Measurements from ENCODE around the gene C16orf95. TPM values are rescaled to one million over a fixed set of nuclear protein-coding genes. Genes with fewer than 3 reads are reported as not detected.

The C16orf95 gene
- total and polyA plus RNA-seq, 4 donors: 2.0 to 6.2 (median 4.6) TPM

DNA sequence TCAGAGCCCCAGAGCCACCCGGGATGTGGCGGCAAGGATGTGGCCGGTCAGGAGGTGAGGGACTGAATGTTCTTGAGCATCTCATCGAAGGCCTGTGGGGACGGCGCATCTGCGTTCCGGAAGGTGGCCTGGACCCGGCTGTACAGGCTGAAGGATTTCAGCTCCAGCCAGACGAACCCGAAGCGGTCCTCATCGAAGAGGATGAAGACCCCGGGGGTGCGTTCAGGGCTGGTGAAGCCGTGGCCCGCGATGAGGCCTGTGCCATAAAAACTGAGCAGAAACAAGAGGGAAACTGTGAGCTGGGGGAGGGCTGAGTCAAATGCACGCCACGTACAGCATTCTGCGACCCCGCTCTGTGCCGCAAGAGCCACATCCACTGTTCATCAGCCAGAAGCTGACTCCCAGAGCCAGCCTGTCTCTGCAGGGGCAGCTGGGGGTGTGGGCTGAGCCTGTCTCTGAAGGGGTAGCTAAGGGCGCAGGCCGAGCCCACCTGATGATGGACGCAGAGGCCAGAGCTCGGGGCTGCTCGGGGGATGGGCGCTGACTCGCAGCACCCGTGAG lies 14.1 kb upstream of the C16orf95 start:
- H3K36me3 ChIP-seq (ENCODE audit: control insufficient read depth in 4 of 4, insufficient read depth in 3 of 4, low read depth in 1 of 4, low read length in 3 of 4): peaks cover 19 to 75% (median 29%) of the 10 kb centered on the region in 4 donors
- H3K4me1 ChIP-seq (ENCODE audit: control insufficient read depth in 4 of 4, insufficient read depth in 4 of 4, low read length in 3 of 4): peaks cover 0 to under 1% (median 0%) of the 10 kb centered on the region in 4 donors
- no peak for TF ChIP-seq EGR1 (IDR thresholded peaks at IDR 0.05; ENCODE audit: low read depth in 2 of 2)
- no peak for TF ChIP-seq HNF4A (conservative IDR thresholded peaks at IDR 0.05)
- TF ChIP-seq, protein P1, sequence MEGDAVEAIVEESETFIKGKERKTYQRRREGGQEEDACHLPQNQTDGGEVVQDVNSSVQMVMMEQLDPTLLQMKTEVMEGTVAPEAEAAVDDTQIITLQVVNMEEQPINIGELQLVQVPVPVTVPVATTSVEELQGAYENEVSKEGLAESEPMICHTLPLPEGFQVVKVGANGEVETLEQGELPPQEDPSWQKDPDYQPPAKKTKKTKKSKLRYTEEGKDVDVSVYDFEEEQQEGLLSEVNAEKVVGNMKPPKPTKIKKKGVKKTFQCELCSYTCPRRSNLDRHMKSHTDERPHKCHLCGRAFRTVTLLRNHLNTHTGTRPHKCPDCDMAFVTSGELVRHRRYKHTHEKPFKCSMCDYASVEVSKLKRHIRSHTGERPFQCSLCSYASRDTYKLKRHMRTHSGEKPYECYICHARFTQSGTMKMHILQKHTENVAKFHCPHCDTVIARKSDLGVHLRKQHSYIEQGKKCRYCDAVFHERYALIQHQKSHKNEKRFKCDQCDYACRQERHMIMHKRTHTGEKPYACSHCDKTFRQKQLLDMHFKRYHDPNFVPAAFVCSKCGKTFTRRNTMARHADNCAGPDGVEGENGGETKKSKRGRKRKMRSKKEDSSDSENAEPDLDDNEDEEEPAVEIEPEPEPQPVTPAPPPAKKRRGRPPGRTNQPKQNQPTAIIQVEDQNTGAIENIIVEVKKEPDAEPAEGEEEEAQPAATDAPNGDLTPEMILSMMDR (IDR thresholded peaks at IDR 0.05; ENCODE audit: low read depth, low read length, missing input control): no peak
- no peak for TF ChIP-seq FOXA1 (IDR thresholded peaks at IDR 0.05)
- TF ChIP-seq JUND (IDR thresholded peaks at IDR 0.05): no peak
- TF ChIP-seq RAD21 (IDR thresholded peaks at IDR 0.05): no peak
- no peak for TF ChIP-seq RXRA (IDR thresholded peaks at IDR 0.05)
- H3K9me3 ChIP-seq (ENCODE audit: control insufficient read depth in 4 of 4, low read length in 3 of 4): no peaks in the 10 kb centered on the region
- DNase-seq (ENCODE audit: low spot score): no peak
- H3K27ac ChIP-seq (ENCODE audit: low read depth in 1 of 2, low read length in 2 of 2): no peak overlapping the region
- WGBS: 95% methylated on average over 31 of the region's 31 CpGs
- H3K4me3 ChIP-seq (ENCODE audit: low read depth in 1 of 3, low read length in 3 of 3): no peak overlapping the region
- no peak overlapping the region for H3K9ac ChIP-seq (ENCODE audit: low read depth in 1 of 2, low read length in 2 of 2)
- no peaks in the 10 kb centered on the region for H3K27me3 ChIP-seq (ENCODE audit: control insufficient read depth in 4 of 4, insufficient read depth in 4 of 4, low read length in 3 of 4)

DNA sequence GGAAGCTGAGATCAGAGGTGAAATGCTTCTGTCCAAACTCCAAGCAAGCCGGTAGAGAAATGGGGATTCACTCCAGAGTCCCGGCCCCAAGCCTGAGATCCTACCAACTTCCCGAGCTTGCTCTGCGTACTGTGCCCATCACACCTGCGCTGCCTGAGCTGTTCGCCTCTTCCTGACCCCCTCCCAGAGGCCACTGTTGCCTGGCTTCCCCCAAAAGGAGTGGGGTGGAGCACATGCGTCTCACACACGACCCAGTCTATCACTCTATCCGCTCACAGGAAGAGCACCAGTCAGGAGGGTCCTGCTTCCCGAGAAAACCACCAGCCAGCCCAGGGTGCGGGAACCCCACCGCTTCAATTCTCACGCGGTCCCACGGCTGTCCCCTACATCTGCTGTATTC lies 13.5 kb upstream of the C16orf95 start:
- no peak overlapping the region for H3K9ac ChIP-seq (ENCODE audit: low read depth in 1 of 2, low read length in 2 of 2)
- 97% methylated on average over 15 of the region's 15 CpGs for WGBS
- peaks cover 0 to 3% (median 0%) of the 10 kb centered on the region in 4 donors for H3K4me1 ChIP-seq (ENCODE audit: control insufficient read depth in 4 of 4, insufficient read depth in 4 of 4, low read length in 3 of 4)
- no peak for TF ChIP-seq NR2F2 (IDR thresholded peaks at IDR 0.05)
- no peak for TF ChIP-seq SP1 (IDR thresholded peaks at IDR 0.05)
- TF ChIP-seq TAF1 (conservative IDR thresholded peaks at IDR 0.05): no peak
- TF ChIP-seq, protein P2, sequence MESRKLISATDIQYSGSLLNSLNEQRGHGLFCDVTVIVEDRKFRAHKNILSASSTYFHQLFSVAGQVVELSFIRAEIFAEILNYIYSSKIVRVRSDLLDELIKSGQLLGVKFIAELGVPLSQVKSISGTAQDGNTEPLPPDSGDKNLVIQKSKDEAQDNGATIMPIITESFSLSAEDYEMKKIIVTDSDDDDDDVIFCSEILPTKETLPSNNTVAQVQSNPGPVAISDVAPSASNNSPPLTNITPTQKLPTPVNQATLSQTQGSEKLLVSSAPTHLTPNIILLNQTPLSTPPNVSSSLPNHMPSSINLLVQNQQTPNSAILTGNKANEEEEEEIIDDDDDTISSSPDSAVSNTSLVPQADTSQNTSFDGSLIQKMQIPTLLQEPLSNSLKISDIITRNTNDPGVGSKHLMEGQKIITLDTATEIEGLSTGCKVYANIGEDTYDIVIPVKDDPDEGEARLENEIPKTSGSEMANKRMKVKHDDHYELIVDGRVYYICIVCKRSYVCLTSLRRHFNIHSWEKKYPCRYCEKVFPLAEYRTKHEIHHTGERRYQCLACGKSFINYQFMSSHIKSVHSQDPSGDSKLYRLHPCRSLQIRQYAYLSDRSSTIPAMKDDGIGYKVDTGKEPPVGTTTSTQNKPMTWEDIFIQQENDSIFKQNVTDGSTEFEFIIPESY (IDR thresholded peaks at IDR 0.05): no peak
- TF ChIP-seq EGR1 (IDR thresholded peaks at IDR 0.05; ENCODE audit: low read depth in 2 of 2): no peak
- TF ChIP-seq HNF4G (IDR thresholded peaks at IDR 0.05): no peak
- TF ChIP-seq RAD21 (IDR thresholded peaks at IDR 0.05): no peak
- DNase-seq (ENCODE audit: low spot score): no peak
- H3K4me3 ChIP-seq (ENCODE audit: low read depth in 1 of 3, low read length in 3 of 3): no peak overlapping the region
- H3K9me3 ChIP-seq (ENCODE audit: control insufficient read depth in 4 of 4, low read length in 3 of 4): no peaks in the 10 kb centered on the region
- peaks cover 19 to 68% (median 27%) of the 10 kb centered on the region in 4 donors for H3K36me3 ChIP-seq (ENCODE audit: control insufficient read depth in 4 of 4, insufficient read depth in 3 of 4, low read depth in 1 of 4, low read length in 3 of 4)
- H3K27ac ChIP-seq (ENCODE audit: low read depth in 1 of 2, low read length in 2 of 2): no peak overlapping the region
- no peaks in the 10 kb centered on the region for H3K27me3 ChIP-seq (ENCODE audit: control insufficient read depth in 4 of 4, insufficient read depth in 4 of 4, low read length in 3 of 4)

DNA sequence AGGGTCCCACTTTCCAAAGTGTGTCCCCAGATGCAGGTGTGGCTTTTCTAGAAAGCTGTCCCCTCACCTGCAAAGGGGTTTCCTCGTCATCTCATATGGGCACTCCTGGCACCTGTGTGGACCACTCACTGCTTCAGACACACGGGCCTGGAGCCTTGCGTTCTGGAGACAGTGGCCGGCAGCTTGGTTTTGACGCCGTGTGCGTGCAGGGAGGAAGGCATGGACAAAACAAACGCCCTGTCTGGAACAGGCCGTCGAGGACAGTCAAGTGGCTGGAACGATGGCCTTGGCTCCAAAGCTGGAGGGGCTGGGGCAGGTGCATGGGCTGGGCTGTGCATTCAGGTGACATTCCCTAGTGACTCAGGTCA lies 13.0 kb upstream of the C16orf95 start:
- Histone ChIP-seq H3K9ac (ENCODE audit: low read depth in 1 of 2, low read length in 2 of 2) (no peak overlapping the region), H3K4me3 (ENCODE audit: low read depth in 1 of 3, low read length in 3 of 3) (no peak overlapping the region), H3K9me3 (ENCODE audit: control insufficient read depth in 4 of 4, low read length in 3 of 4) (no peaks in the 10 kb centered on the region), H3K4me1 (ENCODE audit: control insufficient read depth in 4 of 4, insufficient read depth in 4 of 4, low read length in 3 of 4) (peaks cover 0 to 3% (median 0%) of the 10 kb centered on the region in 4 donors), H3K36me3 (ENCODE audit: control insufficient read depth in 4 of 4, insufficient read depth in 3 of 4, low read depth in 1 of 4, low read length in 3 of 4) (peaks cover 19 to 64% (median 26%) of the 10 kb centered on the region in 4 donors), H3K27me3 (ENCODE audit: control insufficient read depth in 4 of 4, insufficient read depth in 4 of 4, low read length in 3 of 4) (no peaks in the 10 kb centered on the region), H3K27ac (ENCODE audit: low read depth in 1 of 2, low read length in 2 of 2) (no peak overlapping the region)
- 94% methylated on average over 11 of the region's 11 CpGs for WGBS
- DNase-seq (ENCODE audit: low spot score): no peak
- TF ChIP-seq SP1 (IDR thresholded peaks at IDR 0.05): no peak
- TF ChIP-seq, protein P3, sequence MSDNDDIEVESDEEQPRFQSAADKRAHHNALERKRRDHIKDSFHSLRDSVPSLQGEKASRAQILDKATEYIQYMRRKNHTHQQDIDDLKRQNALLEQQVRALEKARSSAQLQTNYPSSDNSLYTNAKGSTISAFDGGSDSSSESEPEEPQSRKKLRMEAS (IDR thresholded peaks at IDR 0.05): no peak
- TF ChIP-seq NR2F2 (IDR thresholded peaks at IDR 0.05): no peak
- TF ChIP-seq, protein P4, sequence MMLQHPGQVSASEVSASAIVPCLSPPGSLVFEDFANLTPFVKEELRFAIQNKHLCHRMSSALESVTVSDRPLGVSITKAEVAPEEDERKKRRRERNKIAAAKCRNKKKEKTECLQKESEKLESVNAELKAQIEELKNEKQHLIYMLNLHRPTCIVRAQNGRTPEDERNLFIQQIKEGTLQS (IDR thresholded peaks at IDR 0.05): no peak
- no peak for TF ChIP-seq TAF1 (conservative IDR thresholded peaks at IDR 0.05)
- TF ChIP-seq, protein P1 (IDR thresholded peaks at IDR 0.05; ENCODE audit: low read depth, low read length, missing input control): no peak
- TF ChIP-seq FOXA1 (IDR thresholded peaks at IDR 0.05): no peak
- TF ChIP-seq, protein P5, sequence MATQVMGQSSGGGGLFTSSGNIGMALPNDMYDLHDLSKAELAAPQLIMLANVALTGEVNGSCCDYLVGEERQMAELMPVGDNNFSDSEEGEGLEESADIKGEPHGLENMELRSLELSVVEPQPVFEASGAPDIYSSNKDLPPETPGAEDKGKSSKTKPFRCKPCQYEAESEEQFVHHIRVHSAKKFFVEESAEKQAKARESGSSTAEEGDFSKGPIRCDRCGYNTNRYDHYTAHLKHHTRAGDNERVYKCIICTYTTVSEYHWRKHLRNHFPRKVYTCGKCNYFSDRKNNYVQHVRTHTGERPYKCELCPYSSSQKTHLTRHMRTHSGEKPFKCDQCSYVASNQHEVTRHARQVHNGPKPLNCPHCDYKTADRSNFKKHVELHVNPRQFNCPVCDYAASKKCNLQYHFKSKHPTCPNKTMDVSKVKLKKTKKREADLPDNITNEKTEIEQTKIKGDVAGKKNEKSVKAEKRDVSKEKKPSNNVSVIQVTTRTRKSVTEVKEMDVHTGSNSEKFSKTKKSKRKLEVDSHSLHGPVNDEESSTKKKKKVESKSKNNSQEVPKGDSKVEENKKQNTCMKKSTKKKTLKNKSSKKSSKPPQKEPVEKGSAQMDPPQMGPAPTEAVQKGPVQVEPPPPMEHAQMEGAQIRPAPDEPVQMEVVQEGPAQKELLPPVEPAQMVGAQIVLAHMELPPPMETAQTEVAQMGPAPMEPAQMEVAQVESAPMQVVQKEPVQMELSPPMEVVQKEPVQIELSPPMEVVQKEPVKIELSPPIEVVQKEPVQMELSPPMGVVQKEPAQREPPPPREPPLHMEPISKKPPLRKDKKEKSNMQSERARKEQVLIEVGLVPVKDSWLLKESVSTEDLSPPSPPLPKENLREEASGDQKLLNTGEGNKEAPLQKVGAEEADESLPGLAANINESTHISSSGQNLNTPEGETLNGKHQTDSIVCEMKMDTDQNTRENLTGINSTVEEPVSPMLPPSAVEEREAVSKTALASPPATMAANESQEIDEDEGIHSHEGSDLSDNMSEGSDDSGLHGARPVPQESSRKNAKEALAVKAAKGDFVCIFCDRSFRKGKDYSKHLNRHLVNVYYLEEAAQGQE (IDR thresholded peaks at IDR 0.05): no peak
- TF ChIP-seq EGR1 (IDR thresholded peaks at IDR 0.05; ENCODE audit: low read depth in 2 of 2): no peak
- TF ChIP-seq HNF4G (IDR thresholded peaks at IDR 0.05): no peak
- no peak for TF ChIP-seq RAD21 (IDR thresholded peaks at IDR 0.05)

Data from liver (tissue), 9 donors.